ENCODE measurements around the gene BIRC5. TPM values are rescaled to one million over a fixed set of nuclear protein-coding genes. Genes with fewer than 3 reads are reported as not detected.

BIRC5 gene
- total RNA-seq, 4 donors from 2014 or later: 2.2 to 2.9 TPM; not detected in 2

DNA sequence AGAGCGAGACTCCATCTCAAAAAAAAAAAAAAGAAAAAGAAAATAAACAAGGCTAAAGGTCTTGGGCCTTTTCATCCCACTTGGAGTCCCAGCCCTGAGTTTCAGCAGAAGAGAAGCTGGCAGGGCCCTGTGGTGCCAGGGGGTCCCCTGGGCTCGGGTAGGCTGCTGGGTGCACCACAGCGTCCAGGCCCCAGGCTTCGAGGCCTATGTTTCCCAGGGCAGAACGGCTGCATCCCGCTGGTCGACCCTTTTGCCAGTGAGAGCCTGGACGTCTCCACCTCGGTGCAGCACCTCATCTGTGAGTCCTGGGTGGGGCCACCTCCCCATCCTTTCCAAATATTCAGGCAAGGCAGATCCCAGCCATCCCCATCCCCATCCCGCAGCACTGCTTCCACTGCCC, 19.6 kb downstream of the BIRC5 start:
- TF ChIP-seq, protein P1, sequence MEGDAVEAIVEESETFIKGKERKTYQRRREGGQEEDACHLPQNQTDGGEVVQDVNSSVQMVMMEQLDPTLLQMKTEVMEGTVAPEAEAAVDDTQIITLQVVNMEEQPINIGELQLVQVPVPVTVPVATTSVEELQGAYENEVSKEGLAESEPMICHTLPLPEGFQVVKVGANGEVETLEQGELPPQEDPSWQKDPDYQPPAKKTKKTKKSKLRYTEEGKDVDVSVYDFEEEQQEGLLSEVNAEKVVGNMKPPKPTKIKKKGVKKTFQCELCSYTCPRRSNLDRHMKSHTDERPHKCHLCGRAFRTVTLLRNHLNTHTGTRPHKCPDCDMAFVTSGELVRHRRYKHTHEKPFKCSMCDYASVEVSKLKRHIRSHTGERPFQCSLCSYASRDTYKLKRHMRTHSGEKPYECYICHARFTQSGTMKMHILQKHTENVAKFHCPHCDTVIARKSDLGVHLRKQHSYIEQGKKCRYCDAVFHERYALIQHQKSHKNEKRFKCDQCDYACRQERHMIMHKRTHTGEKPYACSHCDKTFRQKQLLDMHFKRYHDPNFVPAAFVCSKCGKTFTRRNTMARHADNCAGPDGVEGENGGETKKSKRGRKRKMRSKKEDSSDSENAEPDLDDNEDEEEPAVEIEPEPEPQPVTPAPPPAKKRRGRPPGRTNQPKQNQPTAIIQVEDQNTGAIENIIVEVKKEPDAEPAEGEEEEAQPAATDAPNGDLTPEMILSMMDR (IDR thresholded peaks at IDR 0.05; ENCODE audit: low read depth): no peak

DNA sequence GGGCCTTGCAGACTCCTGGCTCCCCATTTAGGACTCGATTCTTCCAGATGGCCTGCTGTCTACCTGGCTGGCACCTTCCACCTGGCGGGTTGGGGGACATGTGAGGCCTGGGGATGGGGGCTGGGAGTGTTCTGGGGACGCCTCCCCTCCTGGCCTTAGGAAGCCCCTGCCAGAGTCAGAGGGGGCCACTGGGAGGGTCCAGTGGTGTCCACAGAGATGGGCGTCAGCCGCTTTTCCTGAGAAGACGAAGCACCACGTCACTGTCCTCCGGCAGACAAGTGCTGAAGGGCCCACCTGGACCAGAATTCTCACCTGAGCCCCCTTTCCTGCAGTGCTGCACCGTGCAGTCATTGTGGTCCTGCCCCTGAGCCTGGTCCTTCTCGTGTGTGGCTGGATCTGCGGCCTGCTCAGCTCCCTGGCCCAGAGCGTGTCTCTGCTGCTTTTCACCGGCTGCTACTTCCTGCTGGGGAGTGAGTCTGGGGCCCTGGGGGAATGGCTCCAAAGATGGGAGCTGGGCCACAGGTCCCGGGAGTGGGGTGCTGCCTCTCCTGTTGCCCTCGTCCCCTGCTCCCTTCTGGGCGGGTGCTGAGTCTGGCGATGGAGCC, 20.3 kb downstream of the BIRC5 start:
- TF ChIP-seq, protein P1 (IDR thresholded peaks at IDR 0.05; ENCODE audit: low read depth): no peak

GRCh38 chr17:78235885-78236284, 21.8 kb downstream of the BIRC5 start:
- TF ChIP-seq, protein P1 (IDR thresholded peaks at IDR 0.05; ENCODE audit: low read depth): no peak

DNA sequence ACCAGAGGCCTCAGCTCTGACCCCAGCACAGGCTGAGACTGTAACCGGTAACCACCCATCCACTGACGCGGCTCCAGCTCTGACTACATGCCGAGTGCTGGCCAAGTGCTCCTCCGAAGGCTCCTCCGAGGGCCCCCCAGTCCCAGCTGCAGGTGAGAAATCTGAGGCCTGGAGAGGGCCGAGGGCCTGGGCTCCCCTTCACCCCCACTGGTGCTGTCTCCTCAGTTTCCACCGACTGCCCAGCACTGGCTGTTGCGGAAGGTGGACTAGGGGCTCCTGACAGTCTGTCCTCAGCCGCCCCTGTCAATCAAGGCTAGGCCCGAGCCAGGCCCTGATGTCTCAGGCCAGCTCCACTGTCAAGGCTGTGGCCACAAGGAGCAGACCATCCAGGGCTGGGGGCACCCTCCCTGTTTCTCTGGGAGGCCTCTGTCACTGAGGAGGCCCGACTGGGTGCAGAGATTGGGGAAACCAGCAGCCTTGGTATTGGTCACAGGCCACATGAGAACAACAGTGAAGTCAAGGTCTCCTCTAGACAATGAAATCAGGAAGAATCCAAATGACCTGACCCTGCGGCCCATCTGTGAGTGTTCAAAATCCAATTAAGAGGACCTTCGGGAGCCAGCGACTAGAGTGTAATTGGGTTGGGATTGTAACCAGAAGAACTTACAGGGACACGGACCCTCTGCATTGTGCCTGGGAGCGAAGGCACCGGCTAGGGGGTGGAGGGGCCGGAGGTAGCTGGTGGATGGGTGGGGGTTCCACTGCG, 22.5 kb downstream of the BIRC5 start:
- TF ChIP-seq, protein P1 (IDR thresholded peaks at IDR 0.05; ENCODE audit: low read depth): no peak

DNA sequence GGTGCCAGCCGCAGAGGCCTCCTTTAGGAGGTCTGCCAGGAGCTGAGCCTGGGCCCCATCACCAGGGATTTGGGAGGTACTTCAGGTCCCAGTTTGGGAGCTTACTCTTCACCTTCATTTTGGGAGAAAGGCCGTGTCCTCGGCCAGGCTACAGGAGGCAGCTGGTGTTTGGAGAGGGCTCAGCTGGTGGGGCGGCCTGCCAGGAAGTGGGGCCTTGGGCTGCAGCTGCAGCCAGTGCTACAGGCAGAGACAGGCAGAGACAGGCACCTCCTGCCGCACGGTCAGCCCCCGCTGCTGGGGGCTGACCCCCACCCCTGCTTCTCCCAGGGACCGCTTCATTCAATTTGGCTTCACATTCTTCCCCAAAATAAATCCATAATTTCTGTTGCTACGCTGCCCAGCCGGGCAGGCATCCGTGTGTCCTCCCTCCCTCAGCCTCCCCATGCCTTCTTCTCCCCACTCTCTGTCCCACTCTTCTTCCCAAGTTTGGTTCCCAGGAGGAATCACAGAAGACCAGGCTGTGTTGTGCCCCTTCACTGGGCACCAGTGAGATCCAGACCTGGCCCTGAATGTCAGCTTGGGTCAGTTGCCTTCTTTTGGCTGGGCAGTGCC, 23.5 kb downstream of the BIRC5 start:
- TF ChIP-seq, protein P1 (IDR thresholded peaks at IDR 0.05; ENCODE audit: low read depth): no peak

DNA sequence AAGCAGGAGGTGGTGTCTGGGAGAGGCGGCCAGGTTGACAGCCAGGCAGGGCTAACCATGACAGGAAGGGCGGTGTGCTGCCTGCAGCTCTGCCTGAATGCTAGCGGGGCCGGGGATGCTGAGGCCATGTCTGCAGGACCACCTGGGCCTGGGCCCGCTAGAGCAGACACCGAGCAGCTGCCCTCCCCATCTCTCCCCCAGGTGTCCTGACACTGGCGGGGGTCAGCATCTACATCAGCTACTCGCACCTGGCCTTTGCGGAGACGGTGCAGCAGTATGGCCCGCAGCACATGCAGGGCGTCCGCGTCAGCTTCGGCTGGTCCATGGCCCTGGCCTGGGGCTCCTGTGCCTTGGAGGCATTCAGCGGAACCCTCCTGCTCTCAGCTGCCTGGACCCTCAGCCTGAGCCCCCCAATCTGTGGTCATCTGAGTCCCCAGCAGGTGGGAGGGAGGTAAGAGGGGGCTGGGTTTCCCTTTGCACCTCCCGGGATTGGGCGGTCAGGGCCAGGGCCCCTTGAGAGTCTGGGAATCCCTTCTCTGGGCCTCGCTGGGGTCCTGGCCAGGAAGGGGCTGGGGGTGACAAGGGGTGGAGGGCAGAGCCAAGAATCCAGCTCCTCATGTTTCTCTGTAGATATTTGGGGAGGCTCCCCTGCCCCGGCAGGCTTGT, 24.9 kb downstream of the BIRC5 start:
- TF ChIP-seq, protein P1 (IDR thresholded peaks at IDR 0.05; ENCODE audit: low read depth): no peak

GRCh38 chr17:78239489-78239931, 25.5 kb downstream of the BIRC5 start:
- TF ChIP-seq, protein P1 (IDR thresholded peaks at IDR 0.05; ENCODE audit: low read depth): no peak

Data from subcutaneous adipose tissue (tissue), 4 donors.